GM21723 (cell line): ENCODE results near the gene RGS6.

ENCODE experiments used
- ATAC-seq: cut with Tn5 transposase; IDR thresholded peaks from one replicate; pipeline ENCODE4 v1.9.1; 2021; ENCODE audit warnings: mild to moderate bottlenecking, moderate library complexity; ENCODE audit not compliant: unreplicated experiment

Gene RGS6

GRCh38 chr14:71943695-71944018 is 11.4 kb downstream of the RGS6 start:
- ATAC-seq = no peak

GRCh38 chr14:71947947-71948500 is 15.8 kb downstream of the RGS6 start:
- no peak for ATAC-seq

- no peak for ATAC-seq
Observed at GRCh38 chr14:71952381-71953363, 20.4 kb downstream of the RGS6 start.

- ATAC-seq = peak; percentile 68
Observed at GRCh38 chr14:71956920-71957563, 24.8 kb downstream of the RGS6 start.

GRCh38 chr14:71959055-71959454 is 26.8 kb downstream of the RGS6 start:
- no peak for ATAC-seq

- no peak for ATAC-seq
Observed at GRCh38 chr14:71960494-71961353, 28.5 kb downstream of the RGS6 start.

GRCh38 chr14:71961972-71962371 is 29.7 kb downstream of the RGS6 start:
- no peak for ATAC-seq

GRCh38 chr14:71964716-71965115 is 32.5 kb downstream of the RGS6 start:
- no peak for ATAC-seq

- ATAC-seq = no peak
Observed at GRCh38 chr14:71966528-71966927, 34.3 kb downstream of the RGS6 start.

GRCh38 chr14:71967704-71968103 is 35.5 kb downstream of the RGS6 start:
- ATAC-seq = no peak

GRCh38 chr14:71970272-71970671 is 38.0 kb downstream of the RGS6 start:
- ATAC-seq = no peak

- no peak for ATAC-seq
Observed at GRCh38 chr14:71985538-71986189, 53.4 kb downstream of the RGS6 start.

- no peak for ATAC-seq
Observed at GRCh38 chr14:71988476-71988875, 56.2 kb downstream of the RGS6 start.

GRCh38 chr14:71988939-71989338 is 56.7 kb downstream of the RGS6 start:
- ATAC-seq = no peak

- no peak for ATAC-seq
Observed at GRCh38 chr14:71994416-71994815, 62.2 kb downstream of the RGS6 start.

GRCh38 chr14:71995741-71996140 is 63.5 kb downstream of the RGS6 start:
- ATAC-seq = no peak

- no peak for ATAC-seq
Observed at GRCh38 chr14:71996610-71997009, 64.4 kb downstream of the RGS6 start.

GRCh38 chr14:72000907-72001306 is 68.7 kb downstream of the RGS6 start:
- no peak for ATAC-seq

GRCh38 chr14:72002731-72003130 is 70.5 kb downstream of the RGS6 start:
- no peak for ATAC-seq

- ATAC-seq = no peak
Observed at GRCh38 chr14:72008666-72009065, 76.4 kb downstream of the RGS6 start.

GRCh38 chr14:72010474-72010873 is 78.2 kb downstream of the RGS6 start:
- no peak for ATAC-seq
